MV-4-11 (cell line): Measurements from ENCODE around the gene LMAN2.

Source experiments
- DNase-seq: peaks from one replicate; lab custom pipeline; 2025; lab: John Stamatoyannopoulos, UW

Gene LMAN2

DNA sequence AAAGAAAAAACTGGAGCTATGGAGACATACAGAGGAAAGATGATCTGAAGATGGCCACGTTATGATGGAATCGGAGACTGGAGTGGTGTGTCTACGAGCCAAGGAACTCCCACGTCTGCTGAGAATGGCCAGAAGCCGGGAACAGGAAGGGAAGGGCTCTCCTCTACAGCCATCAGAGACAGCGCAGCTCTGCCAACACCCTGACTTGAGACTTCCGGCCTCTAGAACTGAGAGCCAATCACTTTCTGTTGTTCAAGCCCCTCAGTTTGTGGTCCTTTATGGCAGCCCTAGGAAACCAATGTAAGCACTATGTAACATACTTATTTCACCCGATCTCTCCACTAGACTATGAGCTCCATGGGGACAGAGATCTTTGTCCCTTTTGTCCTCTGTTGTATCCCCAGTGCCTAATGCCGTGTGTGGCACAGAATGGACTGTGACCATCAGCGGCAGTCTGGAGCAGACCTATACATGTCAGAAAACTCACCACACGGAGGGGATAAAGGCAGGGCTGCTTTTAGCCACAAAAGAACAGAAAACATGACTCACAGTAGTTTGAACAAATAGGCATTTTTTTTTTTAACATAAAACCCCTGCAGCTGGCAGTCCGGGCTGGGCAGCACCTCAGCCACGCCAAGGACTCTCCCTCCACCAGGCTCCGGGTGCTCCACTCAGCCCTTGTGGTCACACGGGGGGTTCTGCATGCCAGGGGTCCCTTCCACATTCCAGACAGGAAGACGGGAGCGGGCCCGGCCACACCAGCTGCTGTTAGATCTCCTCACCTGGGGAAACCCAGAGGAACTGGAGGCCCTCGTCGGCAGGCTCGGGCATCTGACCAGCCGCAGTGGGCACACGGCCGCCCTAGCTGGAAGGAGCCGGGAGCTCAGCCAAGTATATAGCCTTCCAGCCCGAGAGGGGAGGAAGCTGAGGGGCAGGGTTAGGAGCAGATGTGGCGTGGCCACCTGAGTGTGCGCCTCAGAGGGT, 23.6 kb downstream of the LMAN2 start:
- DNase-seq: peak; percentile 76

DNA sequence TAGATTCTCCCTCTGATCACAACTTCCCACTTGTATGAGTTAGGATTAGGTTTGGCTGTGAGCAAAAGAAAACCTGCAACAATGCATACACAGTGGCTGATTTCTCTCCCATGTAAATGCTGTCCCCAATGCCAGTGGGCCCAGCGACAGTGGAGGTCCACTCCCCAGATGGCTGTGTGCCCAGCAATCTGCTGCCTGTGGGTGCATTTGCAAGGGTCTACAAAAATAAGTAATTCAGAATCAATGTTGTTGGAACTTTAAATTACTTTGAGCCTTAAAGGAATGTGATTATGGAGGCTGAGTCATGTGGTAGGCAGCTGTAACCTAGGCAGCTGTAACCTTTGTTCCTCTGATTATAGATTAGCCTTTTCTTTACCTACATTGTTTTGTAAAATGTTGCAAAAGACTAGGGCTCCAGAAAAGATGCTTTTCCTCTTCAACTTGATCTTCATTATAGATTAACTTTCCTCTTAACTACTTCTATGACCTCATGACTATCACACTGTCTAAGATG, 25.5 kb downstream of the LMAN2 start:
- no peak for DNase-seq

DNA sequence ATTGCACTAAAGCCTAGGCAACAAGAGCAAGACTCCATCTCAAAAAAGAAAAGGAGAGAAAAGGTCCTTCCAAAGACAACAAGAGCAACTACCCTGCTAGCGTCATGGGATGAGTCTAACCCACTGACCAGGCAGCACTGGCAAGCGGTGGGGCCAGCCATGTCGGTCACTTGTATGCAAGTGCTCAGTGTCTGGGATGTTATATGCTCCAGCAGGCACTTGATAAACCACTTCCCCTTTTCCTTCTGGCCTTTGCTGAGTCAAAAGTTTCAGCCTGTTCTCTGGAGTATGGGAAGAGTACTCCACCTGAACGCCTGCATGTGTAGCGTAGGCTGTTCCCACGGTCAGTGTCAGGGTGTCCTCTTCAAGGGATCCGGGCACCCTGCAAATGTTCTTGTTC, 30.6 kb downstream of the LMAN2 start:
- peak; percentile 91 for DNase-seq

DNA sequence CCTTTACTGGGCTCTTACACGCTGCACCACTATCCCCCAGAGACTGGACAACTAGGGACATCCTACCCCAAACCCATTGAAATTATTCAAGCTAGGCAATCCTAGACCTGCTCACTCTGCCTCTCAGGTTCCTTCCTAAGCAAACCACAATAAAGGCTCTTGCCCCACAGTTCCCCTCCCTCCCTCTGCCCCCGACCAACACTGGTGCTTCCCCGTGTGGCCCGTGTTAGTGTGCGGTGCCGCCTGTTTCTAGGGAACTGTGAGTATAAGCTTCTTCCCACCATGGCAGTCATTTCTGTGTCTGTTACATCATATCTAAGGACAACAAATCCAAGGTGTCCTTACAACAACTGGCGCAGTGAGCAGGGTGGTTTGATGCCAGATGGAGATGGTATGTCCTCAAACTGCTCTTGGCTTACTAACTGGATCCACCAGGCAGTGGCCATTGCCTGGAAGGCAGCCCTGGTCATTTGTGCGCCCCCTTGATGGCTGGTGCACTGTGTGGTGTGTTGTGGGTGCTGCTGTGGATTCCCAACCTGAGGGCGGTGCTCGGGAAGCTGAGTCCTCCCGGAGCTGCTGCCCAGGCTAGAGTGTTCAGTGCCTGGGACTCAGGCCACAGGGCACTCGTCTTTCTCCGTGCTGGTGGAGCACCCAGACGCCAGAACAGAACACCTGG, 31.4 kb downstream of the LMAN2 start:
- peak; percentile 32 for DNase-seq

DNA sequence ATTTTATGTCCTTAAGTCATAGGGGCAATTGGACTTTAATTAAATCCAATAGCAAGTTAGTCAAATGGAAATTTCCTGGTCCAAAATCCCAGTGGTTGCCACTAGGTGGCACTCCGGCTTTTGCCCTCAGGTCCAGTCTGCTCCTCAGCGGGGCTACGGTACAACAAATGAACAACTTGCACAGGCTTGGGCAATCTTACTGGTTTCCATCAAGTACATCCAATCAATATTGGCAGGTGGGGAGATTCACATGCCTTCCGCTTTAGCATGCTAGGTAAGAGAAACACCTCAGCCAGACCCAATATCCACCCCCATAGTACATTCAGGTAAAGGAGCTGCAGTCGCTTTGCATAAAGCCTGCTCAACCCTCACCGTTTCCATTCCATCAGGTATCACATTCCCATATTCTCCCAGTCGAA, 33.5 kb downstream of the LMAN2 start:
- DNase-seq: peak; percentile 79

DNA sequence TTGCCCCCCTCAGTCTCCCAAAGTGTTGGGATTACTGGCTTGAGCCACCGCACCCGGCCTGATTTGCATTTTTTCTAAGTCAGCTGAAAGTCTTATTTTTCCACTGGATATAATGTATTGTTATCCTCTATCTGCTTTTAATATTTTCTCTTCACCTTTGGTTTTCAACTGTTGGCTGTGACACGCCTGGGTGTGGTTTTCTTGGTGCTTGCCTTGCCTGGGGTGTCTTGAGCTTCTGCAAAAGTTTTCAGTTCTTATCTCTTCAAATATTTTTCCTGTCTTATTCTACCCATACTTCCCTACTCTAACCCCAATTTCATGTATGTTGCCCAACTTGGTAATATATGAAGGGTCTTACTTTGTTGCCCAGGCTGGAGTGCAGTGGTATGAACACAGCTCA, 35.5 kb downstream of the LMAN2 start:
- no peak for DNase-seq

DNA sequence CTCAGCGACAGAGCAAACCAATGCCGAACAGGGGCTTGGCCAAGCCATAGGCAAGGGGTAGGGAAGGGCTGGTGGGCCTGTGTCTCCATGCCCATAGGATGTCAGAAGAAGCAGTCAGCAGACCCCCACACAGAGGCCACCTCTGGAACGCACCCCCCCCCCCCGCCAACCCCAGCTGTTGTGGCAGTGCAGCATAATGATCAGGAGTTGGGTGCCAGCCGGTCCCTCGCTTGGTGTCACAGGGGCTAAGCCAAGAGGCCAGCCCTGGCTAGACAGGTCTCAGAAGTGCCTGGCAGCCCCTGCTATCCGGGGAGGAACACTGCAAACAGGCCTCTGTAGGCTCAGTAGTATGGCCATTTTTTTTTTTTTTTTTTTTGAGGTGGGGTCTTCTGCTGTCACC, 36.1 kb downstream of the LMAN2 start:
- DNase-seq: no peak

DNA sequence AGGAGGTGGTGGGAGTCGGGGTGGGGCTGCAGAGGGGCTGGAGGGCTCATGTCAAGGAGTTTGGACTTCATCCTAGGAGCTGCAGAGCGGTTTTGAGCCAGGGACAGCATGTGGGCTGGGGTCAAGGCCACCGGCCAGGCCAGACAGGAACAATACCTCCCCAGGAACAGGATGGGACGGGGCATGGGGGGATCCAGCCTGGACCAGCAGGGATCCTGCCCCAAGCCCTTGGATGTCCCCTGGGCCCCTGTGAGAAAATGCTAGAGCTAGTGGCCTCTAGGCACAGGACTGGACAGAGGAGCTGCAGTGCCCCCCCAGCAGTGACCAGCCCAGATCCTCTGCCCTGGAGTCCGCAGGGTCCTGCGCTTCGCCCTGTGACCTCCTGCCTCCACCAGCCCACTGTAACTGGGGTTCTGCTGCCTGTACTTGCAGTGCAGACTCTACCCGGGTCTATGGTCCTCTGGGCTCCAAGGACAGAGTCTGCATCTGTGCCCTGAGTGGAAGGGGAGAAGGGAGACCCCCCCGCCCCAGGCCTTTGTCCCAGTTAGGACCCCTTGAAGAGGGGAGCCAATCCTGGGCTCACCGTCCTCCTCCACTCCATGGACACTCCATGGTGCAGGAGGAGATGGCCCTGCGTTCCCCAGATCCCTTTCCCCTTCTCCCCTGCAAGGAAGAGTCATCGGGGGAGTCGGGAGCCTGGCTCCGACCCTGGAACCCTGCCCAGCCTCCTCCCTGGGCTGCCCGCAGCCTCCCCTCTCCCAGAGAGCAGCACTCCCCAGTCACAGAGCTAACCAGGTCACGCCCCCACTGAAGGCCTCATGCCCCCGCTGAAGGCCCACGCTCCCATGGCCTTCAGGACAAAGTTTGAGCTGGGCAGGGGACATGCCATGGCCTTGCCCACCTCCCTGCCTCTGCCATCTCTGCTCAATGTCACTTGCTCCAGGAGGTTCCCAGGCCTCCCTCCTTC, 36.8 kb downstream of the LMAN2 start:
- no peak for DNase-seq

DNA sequence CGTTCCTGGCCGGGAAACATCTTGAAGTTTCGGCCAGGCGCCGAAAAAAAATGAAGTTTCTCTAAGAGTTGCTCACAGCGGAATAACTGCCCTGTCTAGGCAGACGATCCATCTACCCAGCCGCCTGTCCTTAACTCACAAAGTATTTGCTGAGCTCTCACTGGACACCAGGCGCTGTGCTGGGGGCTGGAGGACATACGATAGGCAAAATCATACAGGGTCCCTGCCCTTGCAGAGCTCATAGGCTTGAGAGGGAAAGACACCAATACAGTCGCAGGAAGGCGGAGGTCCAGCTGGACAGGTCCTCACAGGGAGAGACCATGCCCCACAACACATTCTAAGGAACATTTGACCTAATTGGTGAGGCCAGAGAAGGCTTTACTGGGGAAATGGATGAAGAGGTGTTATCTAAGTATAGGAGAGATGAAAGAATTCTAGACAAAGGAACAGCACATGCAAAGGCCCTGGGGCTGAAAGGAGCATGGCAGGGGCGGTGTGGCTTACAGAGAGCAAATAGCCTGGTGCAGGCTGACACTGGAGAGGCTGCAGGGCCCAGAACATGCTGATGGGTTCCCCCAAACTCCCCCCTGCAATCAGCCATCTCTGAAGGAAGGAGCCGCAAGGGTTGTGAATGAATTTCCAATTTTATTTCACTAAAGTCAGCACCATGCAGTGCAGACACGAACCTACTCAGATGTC, 37.8 kb downstream of the LMAN2 start:
- DNase-seq: no peak

DNA sequence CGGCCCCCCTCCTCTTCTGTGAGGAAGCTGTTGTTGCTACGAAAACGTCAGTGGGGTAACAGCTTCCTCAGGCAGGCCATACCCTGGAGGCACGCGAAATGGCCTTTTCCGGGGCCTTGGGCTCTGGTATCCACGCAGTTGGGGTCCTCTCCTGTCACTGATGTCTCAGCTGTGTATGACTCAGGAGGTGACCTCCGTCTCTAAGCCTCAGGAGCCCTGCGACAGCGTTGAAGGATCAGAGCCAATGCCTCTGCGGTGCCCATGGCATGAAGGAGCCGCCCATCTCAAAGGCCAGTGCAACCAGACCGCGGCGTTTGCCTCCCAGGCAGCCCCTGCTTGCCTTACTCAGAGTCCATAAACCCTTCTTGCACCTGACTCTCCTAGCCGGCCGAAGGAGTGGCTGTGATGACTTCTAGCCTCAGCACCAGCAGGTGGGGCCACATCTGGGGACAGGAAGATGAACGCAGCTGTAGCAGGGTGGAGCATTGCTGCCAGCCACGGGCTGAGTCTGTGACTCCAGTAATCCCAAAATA, 38.8 kb downstream of the LMAN2 start:
- peak; percentile 72 for DNase-seq

DNA sequence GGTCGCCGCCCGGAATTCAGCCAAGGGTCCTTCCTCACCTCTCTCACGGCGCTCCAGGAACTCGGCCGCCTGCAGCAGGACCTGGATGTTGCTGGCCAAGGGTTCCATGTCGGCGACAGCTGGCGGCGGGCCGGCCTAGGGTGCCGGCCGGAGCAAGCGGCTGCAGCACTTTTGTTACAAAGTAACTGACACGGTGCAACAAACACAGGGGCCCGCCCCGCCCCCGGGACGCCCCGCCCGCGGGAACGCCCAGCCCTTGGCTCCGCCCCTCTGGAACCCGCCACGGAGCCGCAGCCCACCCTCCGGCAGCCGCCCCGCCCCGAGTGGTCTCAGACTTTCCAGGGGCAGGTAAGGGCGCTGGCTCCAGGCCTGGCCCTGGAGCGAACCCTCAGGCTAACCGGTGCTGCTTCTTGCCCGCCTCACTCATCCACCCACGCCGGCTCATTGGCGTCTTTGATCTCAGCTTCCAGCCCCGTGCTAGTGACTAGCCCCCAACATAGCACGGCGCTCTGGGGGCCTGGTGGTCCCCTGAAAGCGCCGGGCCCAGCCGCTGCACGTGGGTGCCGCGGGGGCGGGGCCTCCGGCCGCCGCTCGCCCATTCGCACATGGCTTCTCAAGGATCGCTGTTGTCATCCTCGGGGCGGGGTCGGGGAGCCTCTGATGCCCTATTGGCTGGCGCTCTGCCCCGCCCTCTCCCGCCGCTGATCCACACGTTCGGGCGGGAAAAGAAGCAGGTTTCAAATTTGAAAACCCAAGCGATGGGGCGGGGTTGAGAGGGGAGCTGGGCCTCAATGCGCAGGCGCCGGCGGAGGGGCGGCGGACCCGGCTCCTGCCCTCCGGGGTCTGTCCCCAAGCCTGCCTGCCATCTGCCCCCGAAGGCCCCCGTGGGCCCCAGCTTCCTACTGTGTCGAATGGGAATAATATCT, 39.5 kb downstream of the LMAN2 start, which contains the start of gene MXD3:
MXD3 (minus strand) TSS at position 176 of the 926 bp plus-strand sequence; CDS start at position 108, 68 bp downstream.
- peak; percentile 97 for DNase-seq

DNA sequence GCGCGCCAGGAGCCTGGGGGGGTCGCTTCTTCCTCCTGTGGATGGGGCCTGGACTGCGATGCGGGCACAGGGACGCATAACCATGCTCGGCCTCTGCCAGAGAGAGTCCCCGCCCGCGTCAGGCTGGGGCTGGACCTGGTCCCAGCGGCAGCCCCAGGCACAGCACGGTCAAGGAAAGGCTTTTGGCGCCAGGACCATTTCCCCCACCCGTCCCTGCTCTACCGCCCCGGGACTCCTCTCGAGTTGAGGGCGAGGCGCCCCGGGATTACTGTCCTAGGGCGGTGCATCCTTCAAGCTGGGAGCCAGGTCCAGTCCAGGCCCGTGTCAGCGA, 40.1 kb downstream of the LMAN2 start:
- no peak for DNase-seq

DNA sequence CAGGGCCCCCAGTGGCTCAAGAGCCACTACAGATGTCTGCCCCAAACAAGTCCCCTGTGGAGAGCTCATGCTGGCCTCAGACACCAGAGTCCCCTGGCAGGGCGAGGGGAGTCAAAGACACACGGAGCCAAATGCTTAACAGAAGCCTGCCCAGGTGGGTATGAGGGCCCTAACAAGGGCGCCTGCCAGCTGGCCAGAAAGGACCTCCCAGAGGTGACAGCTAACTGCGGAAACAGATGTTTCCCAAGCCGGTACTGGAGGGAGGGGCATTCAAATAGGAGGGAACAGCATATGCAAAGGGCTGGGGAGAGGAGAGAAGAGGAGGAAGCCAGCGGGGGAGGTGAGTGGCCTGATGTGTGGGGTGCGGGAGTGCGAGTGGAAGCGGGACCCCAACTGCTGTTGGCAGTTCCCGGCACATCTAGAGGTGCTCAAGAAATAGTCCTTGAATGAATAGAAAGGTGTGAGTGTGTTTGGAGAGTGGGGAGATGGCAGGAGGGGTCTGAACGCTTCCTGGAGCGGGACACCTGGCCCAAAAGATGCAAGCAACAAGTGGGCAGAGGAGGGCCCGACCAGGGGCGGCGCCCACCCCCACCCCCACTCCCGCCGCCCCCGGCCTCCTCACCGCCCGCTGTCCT, 40.6 kb downstream of the LMAN2 start:
- DNase-seq: peak; percentile 66

DNA sequence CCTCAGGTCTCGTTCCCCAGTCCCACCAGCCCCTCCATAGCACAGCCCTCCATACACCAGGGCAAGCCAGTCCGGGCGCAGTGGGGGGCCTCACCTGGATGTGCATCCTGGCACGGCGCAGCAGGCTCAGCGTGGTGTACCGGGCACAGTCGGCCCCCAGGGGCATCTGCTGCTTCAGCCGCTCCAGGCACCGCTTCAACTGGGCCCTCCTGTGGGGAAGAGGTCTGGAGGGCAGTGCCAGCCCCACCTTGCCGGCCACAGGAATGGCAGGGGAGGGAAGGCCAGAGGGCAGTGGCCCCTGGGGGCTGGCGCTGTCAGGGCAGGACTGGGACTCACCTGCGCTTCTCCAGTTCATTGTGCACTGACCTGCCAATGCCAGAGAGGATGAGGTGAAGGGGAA, 41.1 kb downstream of the LMAN2 start:
- DNase-seq: no peak

DNA sequence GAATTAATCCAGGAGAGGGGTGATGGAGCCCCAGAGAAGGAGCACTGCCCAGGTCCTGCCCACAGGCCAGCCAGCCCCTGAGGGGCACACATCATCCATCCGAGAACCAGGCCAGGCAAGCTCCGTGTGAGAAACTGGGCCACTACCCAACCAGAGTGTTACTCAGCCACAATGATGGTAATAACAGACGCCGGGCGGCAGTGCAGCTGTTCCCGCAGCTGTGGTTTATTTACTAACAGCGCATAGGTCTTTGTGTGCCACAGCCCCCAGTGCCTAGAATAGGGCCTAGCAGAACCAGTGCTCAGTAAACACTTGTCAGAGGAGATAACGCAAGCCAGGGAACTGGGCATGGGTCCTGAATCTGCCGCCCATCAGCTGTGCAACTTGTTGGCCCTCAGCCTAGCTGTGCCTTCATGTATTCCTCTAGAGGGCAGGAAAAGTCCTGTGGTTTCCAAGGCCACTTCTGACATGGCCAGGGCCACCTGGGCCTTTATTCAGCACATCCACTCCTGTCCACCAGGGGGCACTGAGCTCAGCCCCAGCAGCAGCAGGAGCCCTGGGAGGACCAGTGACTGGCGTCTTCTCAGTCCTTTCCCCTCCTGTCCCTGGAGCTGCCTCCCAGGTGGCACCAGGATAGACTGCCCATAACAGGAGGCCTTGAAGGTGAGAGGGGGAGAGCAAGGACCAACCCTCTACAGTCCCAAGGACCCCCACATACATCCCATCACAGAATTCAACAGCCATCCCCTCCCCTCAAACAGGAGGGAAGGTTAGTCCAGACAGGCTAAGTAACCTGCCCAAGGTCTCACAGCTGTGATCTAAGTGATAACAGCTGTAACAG, 41.9 kb downstream of the LMAN2 start:
- peak; percentile 53 for DNase-seq

DNA sequence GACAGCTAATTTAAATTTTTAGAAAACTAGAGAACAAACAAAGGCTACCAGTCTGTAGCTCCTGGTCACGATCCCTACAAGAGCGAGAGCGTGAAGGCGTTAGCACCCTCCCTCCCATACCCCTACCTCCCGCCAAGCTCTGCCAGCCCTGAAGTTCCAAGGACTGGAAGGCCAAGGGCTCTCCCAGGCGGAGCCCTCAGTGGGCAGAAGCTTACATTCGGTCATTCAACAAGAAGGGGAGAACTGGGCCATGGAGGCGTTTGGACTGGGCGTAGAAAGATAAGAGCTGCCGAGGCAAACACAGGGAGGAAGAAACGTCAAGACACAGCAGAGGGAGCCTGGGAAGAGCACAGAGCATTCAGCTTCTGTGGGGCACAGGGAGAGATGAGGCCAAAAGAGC, 42.7 kb downstream of the LMAN2 start:
- no peak for DNase-seq

DNA sequence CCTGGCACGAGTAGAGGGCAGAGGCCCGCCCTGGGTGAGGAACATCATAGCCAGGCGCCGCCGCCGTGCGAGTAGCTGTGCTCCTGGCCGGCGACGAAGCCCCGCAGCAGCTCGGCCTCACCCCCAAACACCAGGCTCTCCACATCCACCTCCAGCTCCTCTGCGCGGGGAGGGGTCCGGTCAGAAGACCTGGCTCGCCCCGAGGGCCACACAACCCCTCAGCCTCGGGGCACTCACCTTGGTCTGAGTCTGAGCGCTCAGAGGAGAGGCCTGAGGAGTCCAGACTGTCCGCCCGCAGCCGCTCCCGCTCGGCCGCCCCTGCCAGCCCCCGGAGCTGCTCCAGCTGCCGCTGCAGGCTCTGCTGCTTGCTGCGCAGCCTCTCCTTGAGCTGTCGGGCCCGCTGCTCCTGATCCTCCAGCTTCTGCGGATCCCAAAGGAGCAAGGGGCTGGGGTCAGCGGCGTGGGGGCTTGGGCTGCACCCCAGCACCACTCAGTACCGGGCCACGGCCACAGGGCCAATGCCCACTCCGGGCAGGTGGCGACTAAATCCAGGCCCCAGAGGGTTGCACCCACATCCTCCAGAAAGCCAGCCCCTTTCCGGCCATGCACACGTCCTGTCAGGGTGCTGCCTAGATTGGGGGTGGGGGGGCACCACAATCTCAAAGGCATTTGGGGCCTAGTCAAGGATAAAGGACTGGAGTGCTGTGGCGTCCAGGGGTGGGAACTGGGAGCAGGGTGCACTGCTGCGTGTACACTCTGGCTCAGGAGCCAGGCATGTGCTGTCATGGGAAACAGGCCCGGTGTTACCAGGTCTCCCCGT, 43.7 kb downstream of the LMAN2 start:
- peak; percentile 29 for DNase-seq
